Measurements from ENCODE around the gene TMEM184B.

DNA sequence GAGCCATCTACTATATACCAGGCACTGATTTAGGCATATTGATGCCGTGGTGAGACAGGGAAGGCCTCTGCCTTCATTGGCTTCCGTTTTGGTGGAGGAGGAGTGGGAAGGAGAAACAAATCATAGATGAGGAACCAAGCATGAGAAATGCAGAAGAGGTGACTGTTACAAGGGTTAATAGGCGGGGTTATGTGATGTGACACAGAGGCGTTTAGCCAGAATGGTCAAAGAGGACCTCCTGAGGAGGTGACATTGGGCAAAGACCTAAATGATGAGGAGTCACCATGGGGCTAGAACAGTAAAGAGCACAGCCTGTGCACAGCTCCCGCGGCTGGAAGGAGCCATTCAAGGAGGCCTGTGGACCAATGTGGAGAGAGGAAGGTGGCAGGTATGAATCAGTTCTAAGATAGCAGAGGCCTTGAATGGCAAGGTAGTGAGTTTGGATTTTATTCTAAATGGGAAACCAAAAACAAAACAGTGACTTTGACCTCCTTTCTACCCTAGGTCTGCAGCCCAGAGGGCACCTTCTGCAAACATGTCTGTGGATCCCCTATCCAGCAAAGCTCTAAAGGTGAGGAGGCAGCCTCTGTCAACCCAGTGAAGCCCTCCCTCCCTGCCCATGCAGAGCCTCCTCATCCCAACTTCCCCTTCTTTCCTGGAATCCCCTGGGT is 59.4 kb downstream of the TMEM184B start:
- TF ChIP-seq, protein P1, sequence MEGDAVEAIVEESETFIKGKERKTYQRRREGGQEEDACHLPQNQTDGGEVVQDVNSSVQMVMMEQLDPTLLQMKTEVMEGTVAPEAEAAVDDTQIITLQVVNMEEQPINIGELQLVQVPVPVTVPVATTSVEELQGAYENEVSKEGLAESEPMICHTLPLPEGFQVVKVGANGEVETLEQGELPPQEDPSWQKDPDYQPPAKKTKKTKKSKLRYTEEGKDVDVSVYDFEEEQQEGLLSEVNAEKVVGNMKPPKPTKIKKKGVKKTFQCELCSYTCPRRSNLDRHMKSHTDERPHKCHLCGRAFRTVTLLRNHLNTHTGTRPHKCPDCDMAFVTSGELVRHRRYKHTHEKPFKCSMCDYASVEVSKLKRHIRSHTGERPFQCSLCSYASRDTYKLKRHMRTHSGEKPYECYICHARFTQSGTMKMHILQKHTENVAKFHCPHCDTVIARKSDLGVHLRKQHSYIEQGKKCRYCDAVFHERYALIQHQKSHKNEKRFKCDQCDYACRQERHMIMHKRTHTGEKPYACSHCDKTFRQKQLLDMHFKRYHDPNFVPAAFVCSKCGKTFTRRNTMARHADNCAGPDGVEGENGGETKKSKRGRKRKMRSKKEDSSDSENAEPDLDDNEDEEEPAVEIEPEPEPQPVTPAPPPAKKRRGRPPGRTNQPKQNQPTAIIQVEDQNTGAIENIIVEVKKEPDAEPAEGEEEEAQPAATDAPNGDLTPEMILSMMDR (IDR thresholded peaks at IDR 0.05), result no peak
- no peak for TF ChIP-seq ZFX (IDR thresholded peaks at IDR 0.05; ENCODE audit: borderline replicate concordance)
